Neural progenitor cell (in vitro differentiated cells): ENCODE measurements around the gene ZNF341.

Source experiments
- EZH2 ChIP-seq: fragments of 200-600 bp; sonication (generic); IDR thresholded peaks from 2 replicates; pipeline ENCODE4 v1.6.1; 2017; ENCODE audit warnings: antibody characterized with exemption, mild to moderate bottlenecking, moderate library complexity
- TF ChIP-seq, protein P1 (sequence below): fragments of 200-600 bp; sonication (generic); IDR thresholded peaks from 2 replicates; pipeline ENCODE4 v1.5.1; 2017; ENCODE audit warnings: antibody characterized with exemption, mild to moderate bottlenecking

DNA sequence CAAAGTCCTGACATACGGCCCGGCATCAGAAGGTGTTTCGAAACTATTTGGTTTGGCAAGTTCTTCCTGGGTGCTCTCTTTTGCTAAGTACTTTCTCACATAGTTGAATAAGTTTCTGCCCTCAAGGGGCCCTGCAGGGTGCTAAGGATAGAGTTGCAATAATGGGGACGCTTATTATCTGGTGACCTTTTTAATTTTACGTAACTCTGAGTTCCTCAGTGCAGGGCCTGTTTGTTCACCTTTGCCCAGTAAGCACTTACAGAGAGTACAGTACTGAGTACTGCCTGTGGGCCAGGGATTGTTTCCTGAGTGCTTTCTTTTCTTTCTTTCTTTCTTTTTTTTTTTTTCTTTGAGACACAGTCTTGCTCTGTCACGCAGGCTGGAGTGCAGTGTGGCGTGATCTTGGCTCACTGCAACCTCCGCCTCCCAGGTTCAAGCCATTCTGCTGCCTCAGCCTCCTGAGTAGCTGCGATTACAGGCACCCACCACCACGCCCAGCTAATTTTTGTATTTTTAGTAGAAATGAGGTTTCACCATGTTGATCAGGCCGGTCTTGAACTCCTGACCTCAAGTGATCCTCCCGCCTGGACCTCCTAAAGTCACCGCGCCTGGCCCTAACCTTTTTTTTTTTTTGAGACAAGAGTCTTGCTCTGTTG is 7.2 kb upstream of the ZNF341 start:
- TF ChIP-seq, protein P1, sequence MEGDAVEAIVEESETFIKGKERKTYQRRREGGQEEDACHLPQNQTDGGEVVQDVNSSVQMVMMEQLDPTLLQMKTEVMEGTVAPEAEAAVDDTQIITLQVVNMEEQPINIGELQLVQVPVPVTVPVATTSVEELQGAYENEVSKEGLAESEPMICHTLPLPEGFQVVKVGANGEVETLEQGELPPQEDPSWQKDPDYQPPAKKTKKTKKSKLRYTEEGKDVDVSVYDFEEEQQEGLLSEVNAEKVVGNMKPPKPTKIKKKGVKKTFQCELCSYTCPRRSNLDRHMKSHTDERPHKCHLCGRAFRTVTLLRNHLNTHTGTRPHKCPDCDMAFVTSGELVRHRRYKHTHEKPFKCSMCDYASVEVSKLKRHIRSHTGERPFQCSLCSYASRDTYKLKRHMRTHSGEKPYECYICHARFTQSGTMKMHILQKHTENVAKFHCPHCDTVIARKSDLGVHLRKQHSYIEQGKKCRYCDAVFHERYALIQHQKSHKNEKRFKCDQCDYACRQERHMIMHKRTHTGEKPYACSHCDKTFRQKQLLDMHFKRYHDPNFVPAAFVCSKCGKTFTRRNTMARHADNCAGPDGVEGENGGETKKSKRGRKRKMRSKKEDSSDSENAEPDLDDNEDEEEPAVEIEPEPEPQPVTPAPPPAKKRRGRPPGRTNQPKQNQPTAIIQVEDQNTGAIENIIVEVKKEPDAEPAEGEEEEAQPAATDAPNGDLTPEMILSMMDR: no peak
- no peak for TF ChIP-seq EZH2
